ENCODE results near the gene ZMAT5. TPM values are rescaled to one million over a fixed set of nuclear protein-coding genes. Genes with fewer than 3 reads are reported as not detected.

ZMAT5 gene
- total and polyA plus RNA-seq, 2 of the 13 experiments (the other 11 are each of a cell fraction or from before 2014, with no cell fraction given): 20.7 to 27.8 TPM

GRCh38 chr22:29798318-29798717, 31.5 kb upstream of the ZMAT5 start (continued):
- TF ChIP-seq THRA (CRISPR knock-in tag; IDR thresholded peaks at IDR 0.05; ENCODE audit: borderline replicate concordance): no peak
- TF ChIP-seq ZNF253 (CRISPR knock-in tag; IDR thresholded peaks at IDR 0.05; ENCODE audit: borderline replicate concordance): no peak
- no peak for TF ChIP-seq ZNF550 (CRISPR knock-in tag; IDR thresholded peaks at IDR 0.05; ENCODE audit: borderline replicate concordance)
- no peak for TF ChIP-seq EZH2 (conservative IDR thresholded peaks at IDR 0.05; ENCODE audit: low read depth, low read length)
- TF ChIP-seq ZIK1 (CRISPR knock-in tag; IDR thresholded peaks at IDR 0.05; ENCODE audit: borderline replicate concordance, low read depth): no peak
- TF ChIP-seq FOXJ3 (CRISPR knock-in tag; IDR thresholded peaks at IDR 0.05; ENCODE audit: borderline replicate concordance): no peak
- no peak for TF ChIP-seq CHD2 (IDR thresholded peaks at IDR 0.05; ENCODE audit: low read depth, low read length)

- H3K27ac ChIP-seq (ENCODE audit: extremely low read length, insufficient read depth, low read length): peak overlapping the region; percentile 24
- no peaks in the 10 kb centered on the region for H4K20me1 ChIP-seq (ENCODE audit: insufficient read depth, low read length)
- intact Hi-C loops (cut with micrococcal nuclease; ENCODE audit: unreplicated experiment): no loop called here
- TF ChIP-seq NCOA2 (CRISPR knock-in tag; IDR thresholded peaks at IDR 0.05): no peak
- peak; percentile 71; the same call in 1 of the 2 replicates for TF ChIP-seq ZNF768 (CRISPR knock-in tag; IDR thresholded peaks at IDR 0.05)
- H3K79me2 ChIP-seq (ENCODE audit: insufficient read depth, low read length): no peaks in the 10 kb centered on the region
- in situ Hi-C loops (cut with HindIII; ENCODE audit: extremely low pct_ligation_motif_present, low pct_unique_long_range_greater_than_20kb): no loop called here
- 89% methylated on average over 3 of the region's 3 CpGs for WGBS (ENCODE audit: low lambda C conversion rate)
- H3K36me3 ChIP-seq (replicated peaks in 1 of 2; ENCODE audit: control insufficient read depth in 1 of 2, insufficient read depth in 2 of 2, low read length in 2 of 2): peaks cover 22 to 58% of the 10 kb centered on the region in 2 experiments
- no peak overlapping the region for H3K4me3 ChIP-seq (replicated peaks in 1 of 3; ENCODE audit: insufficient read depth in 1 of 3, low read depth in 2 of 3, low read length in 3 of 3)
- no peak overlapping the region for H3K4me2 ChIP-seq (ENCODE audit: low read depth, low read length)
- DNase-seq (ENCODE audit: low spot score) (no peak), FAIRE-seq (no peak), ATAC-seq (no peak)
- no peaks in the 10 kb centered on the region for H3K9me3 ChIP-seq (ENCODE audit: low read length)
- peaks cover 40% of the 10 kb centered on the region for H3K4me1 ChIP-seq (ENCODE audit: insufficient read depth, low read length)
- CTCF ChIA-PET (ENCODE audit: low intra/inter-chr PET ratio, low total read pairs): no interaction called here
- H3K27me3 ChIP-seq (ENCODE audit: control insufficient read depth in 1 of 2, insufficient read depth in 2 of 2, low read length in 2 of 2): no peaks in the 10 kb centered on the region
- POLR2A ChIA-PET: interaction anchor here (3.1 kb wide), 1 partner anchor 13 kb away, joined by 8 read pairs; no protein-coding TSS in a partner anchor
- H2AFZ ChIP-seq (ENCODE audit: low read length): no peak overlapping the region
- H3K9ac ChIP-seq (ENCODE audit: insufficient read depth, low read depth, low read length): no peak overlapping the region
- BruUV-seq (replicated peaks): no TSS peak
Measured at GRCh38 chr22:29797351-29797750, 30.5 kb upstream of the ZMAT5 start.
